B cell (primary cell): ENCODE results near the gene PRR7. TPM values are rescaled to one million over a fixed set of nuclear protein-coding genes. Genes with fewer than 3 reads are reported as not detected.

ENCODE experiments used
- ATAC-seq: fragments of 200-7000 bp; cut with Tn5 transposase; one replicate; pipeline ENCODE4 v1.10.0; 2021; ENCODE audit warnings: low read depth, mild to moderate bottlenecking, moderate number of reproducible peaks, moderate library complexity
- CTCF ChIA-PET: fragments of 350-600 bp; sonication (Branson Sonifier 250); formaldehyde crosslinking; loops from one replicate; lab custom pipeline; 2021; ENCODE audit warnings: antibody characterized with exemption, inconsistent platforms; lab: Charles Lee
- POLR2A ChIA-PET: fragments of 350-600 bp; sonication (Branson Sonifier 250); formaldehyde crosslinking; loops from one replicate; lab custom pipeline; 2021; ENCODE audit warnings: antibody characterized with exemption; lab: Charles Lee
- DNase-seq: peaks from one replicate; pipeline ENCODE4 v3.0.0; 2013
- H2AFZ ChIP-seq: 2 replicates; pipeline ENCODE4 v1.6.1; 2012; ENCODE audit warnings: mild to moderate bottlenecking, low read depth, low read length; ENCODE audit not compliant: insufficient read depth, poor library complexity, severe bottlenecking
- H3K27ac ChIP-seq, 2 donors: 1 replicate in 1 of 2; 2 replicates in 1 of 2; pipeline ENCODE4 v1.5.1; 2012 to 2013; ENCODE audit warnings: low read length in 2 of 2, mild to moderate bottlenecking in 2 of 2, moderate library complexity in 1 of 2
- H3K27me3 ChIP-seq, 4 experiments: fragments of 200-600 bp in 1 of 4; sonication (generic) in 1 of 4; replicated peaks in 1 of 4; 1 replicate in 2 of 4; 2 replicates in 2 of 4; pipeline versions ENCODE4 v1.6.1 to v1.7.0; 2013 to 2016; ENCODE audit warnings: low read length in 3 of 4, mild to moderate bottlenecking in 2 of 4, mixed read lengths in 1 of 4, moderate library complexity in 1 of 4; ENCODE audit not compliant: insufficient read depth in 4 of 4, control insufficient read depth in 3 of 4; ENCODE audit errors: control extremely low read depth in 1 of 4
- H3K36me3 ChIP-seq, 2 experiments: replicated peaks in 1 of 2; 1 replicate in 1 of 2; 2 replicates in 1 of 2; pipeline versions ENCODE4 v1.6.1 to v1.7.1; 2013; ENCODE audit warnings: low read length in 1 of 2; ENCODE audit not compliant: insufficient read depth in 2 of 2, control insufficient read depth in 1 of 2; ENCODE audit errors: control extremely low read depth in 1 of 2, extremely low read depth in 1 of 2
- H3K4me1 ChIP-seq, 2 donors: fragments of 200-600 bp in 1 of 2; sonication (generic) in 1 of 2; 1 replicate in 1 of 2; 2 replicates in 1 of 2; pipeline versions ENCODE4 v1.5.1 to v1.6.1; 2013 to 2017; ENCODE audit warnings: low read length in 2 of 2; ENCODE audit not compliant: control insufficient read depth in 2 of 2, insufficient read depth in 2 of 2
- H3K4me2 ChIP-seq: replicated peaks from 2 replicates; pipeline ENCODE3; 2012; ENCODE audit warnings: mild to moderate bottlenecking, low read depth, low read length; ENCODE audit not compliant: poor library complexity, severe bottlenecking
- H3K4me3 ChIP-seq, 5 experiments: fragments of 200-600 bp in 1 of 5; sonication (generic) in 1 of 5; 1 replicate in 3 of 5; 2 replicates in 2 of 5; pipeline versions ENCODE4 v1.5.1 to v1.7.0; 2011 to 2016; ENCODE audit warnings: low read length in 4 of 5, mild to moderate bottlenecking in 4 of 5, low read depth in 2 of 5, control low read depth in 1 of 5, moderate library complexity in 1 of 5; ENCODE audit not compliant: insufficient read depth in 1 of 5; ENCODE audit errors: control extremely low read depth in 1 of 5, extremely low read depth in 1 of 5
- H3K79me2 ChIP-seq: fragments of 200-600 bp; sonication (generic); one replicate; pipeline ENCODE4 v1.6.0; 2016; ENCODE audit warnings: low read length; ENCODE audit not compliant: control insufficient read depth, insufficient read depth
- H3K9ac ChIP-seq: fragments of 200-600 bp; sonication (generic); 2 replicates; pipeline ENCODE4 v1.6.1; 2017; ENCODE audit warnings: mild to moderate bottlenecking, low read length, moderate library complexity
- H3K9me3 ChIP-seq, 3 donors: one replicate each; pipeline versions ENCODE4 v1.6.1 to v1.7.1; 2013; ENCODE audit warnings: low read length in 2 of 3; ENCODE audit not compliant: control insufficient read depth in 2 of 3, insufficient read depth in 1 of 3; ENCODE audit errors: control extremely low read depth in 1 of 3
- H4K20me1 ChIP-seq: 2 replicates; pipeline ENCODE4 v1.6.0; 2012; ENCODE audit warnings: mild to moderate bottlenecking, low read length; ENCODE audit not compliant: insufficient read depth, control insufficient read depth, poor library complexity, severe bottlenecking
- H3K27ac Mint-ChIP-seq: one replicate; pipeline ENCODE4 v1.8.0; 2021; ENCODE audit warnings: mixed read lengths
- H3K27me3 Mint-ChIP-seq: one replicate; pipeline ENCODE4 v1.8.0; 2021; ENCODE audit warnings: mixed read lengths
- H3K4me1 Mint-ChIP-seq: one replicate; pipeline ENCODE4 v1.8.0; 2021; ENCODE audit warnings: mixed read lengths
- H3K4me3 Mint-ChIP-seq: one replicate; pipeline ENCODE4 v1.8.0; 2021; ENCODE audit warnings: mixed read lengths
- H3K9me3 Mint-ChIP-seq: one replicate; pipeline ENCODE4 v1.8.0; 2022; ENCODE audit warnings: mixed read lengths; ENCODE audit not compliant: insufficient read depth
- EZH2 ChIP-seq: IDR thresholded peaks from 2 replicates; pipeline ENCODE4 v1.6.1; 2012; ENCODE audit warnings: borderline replicate concordance, low read depth, mild to moderate bottlenecking, moderate library complexity, low read length; ENCODE audit not compliant: insufficient read depth, poor library complexity, severe bottlenecking
- WGBS: methylation state at CpG from one replicate; pipeline ENCODE4 v1.1.5; 2013; ENCODE audit warnings: missing lambda C conversion rate; ENCODE audit not compliant: insufficient coverage; 5-methylcytosine and 5-hydroxymethylcytosine counted together
- intact Hi-C: fragments of 100-400 bp; cut with micrococcal nuclease; formaldehyde crosslinking; loops from one replicate; pipeline ENCODE4 v1.10.0; 2022
- polyA plus RNA-seq: library from polyadenylated mRNA; depleted of rRNA; stranded (reverse); fragments of >200 nt; gene quantifications from 2 replicates; pipeline ENCODE4 v1.2.3, GENCODE V29; 2012
- total RNA-seq, 2 donors: library from RNA; stranded (reverse); fragments of 120-200 nt in 1 of 2; gene quantifications; 1 replicate in 1 of 2; 2 replicates in 1 of 2; pipeline versions ENCODE4 v1.2.3 to v1.2.4, GENCODE V29; 2013 to 2022
- TF ChIP-seq, protein P1 (sequence below): fragments of 200-600 bp; IDR thresholded peaks from one replicate; pipeline ENCODE4 v1.8.0; 2022; ENCODE audit warnings: antibody characterized with exemption, mild to moderate bottlenecking

Gene PRR7
- total and polyA plus RNA-seq, 2 donors (not counting 1 experiment from before 2014, with no cell fraction given): 4.8 to 84.4 TPM

DNA sequence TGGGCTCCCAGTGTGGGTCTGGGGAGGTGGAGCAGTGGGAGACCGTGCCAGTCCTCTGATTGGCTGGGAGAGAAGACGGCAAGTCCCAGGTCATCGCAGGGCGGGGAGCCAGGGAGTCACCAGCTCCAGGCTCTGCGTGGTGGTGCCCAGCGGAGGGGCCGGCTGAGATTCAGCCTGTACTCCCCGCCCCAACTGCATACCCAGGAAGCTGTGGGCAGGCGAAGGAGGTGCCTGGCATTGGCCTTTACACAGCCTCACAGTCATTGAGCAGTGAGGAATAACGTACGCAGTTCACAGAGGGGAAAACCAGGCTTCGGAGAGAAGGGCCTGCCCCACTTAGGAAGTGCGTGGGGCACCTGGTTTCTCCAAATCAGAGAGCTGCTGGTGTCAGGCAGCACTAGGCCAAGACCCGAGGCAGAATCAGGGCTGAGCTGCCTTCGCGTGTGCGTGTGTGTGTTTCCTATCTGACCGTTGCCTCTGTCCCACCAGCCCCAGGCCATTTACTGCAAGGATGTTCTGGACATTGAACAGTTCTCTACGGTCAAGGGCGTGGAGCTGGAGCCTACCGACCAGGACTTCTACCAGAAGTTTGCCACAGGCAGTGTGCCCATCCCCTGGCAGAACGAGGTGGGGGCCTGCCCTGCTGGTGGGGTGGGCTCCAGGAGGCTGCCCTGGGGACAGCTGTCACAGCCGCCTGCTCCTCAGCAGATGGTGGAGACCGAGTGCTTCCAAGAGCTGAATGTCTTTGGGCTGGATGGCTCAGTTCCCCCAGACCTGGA, 6.2 kb upstream of the PRR7 start:
- Histone ChIP-seq H3K36me3 (peaks cover 4 to 73% of the 10 kb centered on the region in 2 experiments), H3K27me3 (no peaks in the 10 kb centered on the region), H3K4me2 (no peak overlapping the region), H3K9me3 (no peaks in the 10 kb centered on the region), H3K79me2 (peaks cover 22% of the 10 kb centered on the region), H3K27ac (no peak overlapping the region), H2AFZ (no peak overlapping the region), H3K4me3 (no peak overlapping the region), H3K9ac (no peak overlapping the region), H4K20me1 (peaks cover 95% of the 10 kb centered on the region), H3K4me1 (peaks cover 10 to 15% of the 10 kb centered on the region in 2 donors)
- H3K4me1 Mint-ChIP-seq: peaks cover 28% of the 10 kb centered on the region
- CTCF ChIA-PET: interaction anchor here (0.7 to 21.3 kb wide), 5 partner anchors 11 to 51 kb away, joined by 3 to 628 read pairs (median 3); partner anchors contain the start of genes F12, GRK6 and PFN3
- WGBS: 95% methylated on average over 24 of the region's 24 CpGs
- H3K27me3 Mint-ChIP-seq: no peaks in the 10 kb centered on the region
- H3K4me3 Mint-ChIP-seq: no peak overlapping the region
- ATAC-seq (peak; percentile 23), DNase-seq (peak; percentile 15)
- POLR2A ChIA-PET: interaction anchor here (10.8 kb wide), 1 partner anchor 9 kb away, joined by 103 read pairs; no protein-coding TSS in a partner anchor
- H3K27ac Mint-ChIP-seq: peak overlapping the region; percentile 47
- intact Hi-C loops: no loop called here
- TF ChIP-seq, protein P1, sequence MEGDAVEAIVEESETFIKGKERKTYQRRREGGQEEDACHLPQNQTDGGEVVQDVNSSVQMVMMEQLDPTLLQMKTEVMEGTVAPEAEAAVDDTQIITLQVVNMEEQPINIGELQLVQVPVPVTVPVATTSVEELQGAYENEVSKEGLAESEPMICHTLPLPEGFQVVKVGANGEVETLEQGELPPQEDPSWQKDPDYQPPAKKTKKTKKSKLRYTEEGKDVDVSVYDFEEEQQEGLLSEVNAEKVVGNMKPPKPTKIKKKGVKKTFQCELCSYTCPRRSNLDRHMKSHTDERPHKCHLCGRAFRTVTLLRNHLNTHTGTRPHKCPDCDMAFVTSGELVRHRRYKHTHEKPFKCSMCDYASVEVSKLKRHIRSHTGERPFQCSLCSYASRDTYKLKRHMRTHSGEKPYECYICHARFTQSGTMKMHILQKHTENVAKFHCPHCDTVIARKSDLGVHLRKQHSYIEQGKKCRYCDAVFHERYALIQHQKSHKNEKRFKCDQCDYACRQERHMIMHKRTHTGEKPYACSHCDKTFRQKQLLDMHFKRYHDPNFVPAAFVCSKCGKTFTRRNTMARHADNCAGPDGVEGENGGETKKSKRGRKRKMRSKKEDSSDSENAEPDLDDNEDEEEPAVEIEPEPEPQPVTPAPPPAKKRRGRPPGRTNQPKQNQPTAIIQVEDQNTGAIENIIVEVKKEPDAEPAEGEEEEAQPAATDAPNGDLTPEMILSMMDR: no peak
- no peak for TF ChIP-seq EZH2
- no peaks in the 10 kb centered on the region for H3K9me3 Mint-ChIP-seq
